ENCODE data around the gene BEX2. TPM values are rescaled to one million over a fixed set of nuclear protein-coding genes. Genes with fewer than 3 reads are reported as not detected.

The BEX2 gene
- total RNA-seq, 1 donor from 2014 or later = 5.2 TPM

Other genes starting within 250 kb of the BEX2 start
- gene BEX1, start 246.8 kb downstream of the BEX2 start, total RNA-seq = not detected
- gene NXF3, start 217.8 kb downstream of the BEX2 start, total RNA-seq = not detected
- 12.2 TPM for gene BEX4, start 95.9 kb downstream of the BEX2 start, total RNA-seq
- 21.0 TPM for gene TCEAL8, start 55.8 kb downstream of the BEX2 start, total RNA-seq
- gene TCEAL5, start 34.2 kb downstream of the BEX2 start, total RNA-seq = not detected
- gene TCEAL7, start 19.2 kb upstream of the BEX2 start, total RNA-seq = 0.16 TPM
- gene TCEAL9, start 45.5 kb upstream of the BEX2 start, total RNA-seq = 17.4 TPM
- 46.9 TPM for gene BEX3, start 65.5 kb upstream of the BEX2 start, total RNA-seq
- 0.16 TPM for gene RAB40A, start 208.5 kb upstream of the BEX2 start, total RNA-seq

Measured in esophagus mucosa (tissue), 1 donor.